PC-3 (cell line): ENCODE measurements around the gene ZNF101. TPM values are rescaled to one million over a fixed set of nuclear protein-coding genes. Genes with fewer than 3 reads are reported as not detected.

Experiments
- ATAC-seq: fragments of 200-7000 bp; cut with Tn5 transposase; 2 replicates; pipeline ENCODE4 v1.9.1; 2020; ENCODE audit warnings: mild to moderate bottlenecking, moderate library complexity
- Bru-seq: library from RNA; stranded (reverse); fragments of 400-500 nt; gene quantifications from one replicate; lab custom pipeline; 2021; lab: Mats Ljungman, UMichigan
- BruChase-seq, 2 experiments: library from RNA; stranded (reverse); fragments of 400-500 nt; gene quantifications; one replicate each; lab custom pipeline; 2021; lab: Mats Ljungman, UMichigan
- BruUV-seq: library from RNA; stranded (reverse); fragments of 400-500 nt; replicated peaks from 2 replicates; lab custom pipeline; 2021; lab: Mats Ljungman, UMichigan
- CTCF ChIA-PET: fragments of 300-600 bp; sonication (Branson Sonifier 250); formaldehyde crosslinking; loops from one replicate; lab custom pipeline; 2022; ENCODE audit warnings: antibody characterized with exemption; lab: Charles Lee
- POLR2A ChIA-PET: fragments of 300-600 bp; sonication (Branson Sonifier 250); formaldehyde crosslinking; loops from one replicate; lab custom pipeline; 2022; ENCODE audit warnings: antibody characterized with exemption; ENCODE audit not compliant: unreplicated experiment; lab: Charles Lee
- DNase-seq: peaks from one replicate; pipeline ENCODE4 v3.0.0-alpha.2; 2015
- H2AFZ ChIP-seq: fragments of 300-600 bp; sonication (generic); 2 replicates; pipeline ENCODE4 v1.6.0; 2016; ENCODE audit warnings: antibody characterized with exemption, low read length
- H3F3A ChIP-seq: fragments of 300-600 bp; sonication (generic); one replicate; pipeline ENCODE4 v1.6.0; 2017; ENCODE audit warnings: antibody characterized with exemption, low read length, control low read depth, mild to moderate bottlenecking; ENCODE audit not compliant: unreplicated experiment
- H3K27ac ChIP-seq: fragments of 300-600 bp; sonication (generic); 2 replicates; pipeline ENCODE4 v1.5.1; 2016; ENCODE audit warnings: mild to moderate bottlenecking, low read length
- H3K27me3 ChIP-seq: fragments of 300-600 bp; sonication (generic); 2 replicates; pipeline ENCODE4 v1.6.1; 2016; ENCODE audit warnings: low read length, mixed read lengths
- H3K36me3 ChIP-seq: fragments of 300-600 bp; sonication (generic); 2 replicates; pipeline ENCODE4 v1.6.1; 2016; ENCODE audit warnings: low read depth, mixed run types, low read length, mixed read lengths
- H3K4me1 ChIP-seq: fragments of 300-600 bp; sonication (generic); 2 replicates; pipeline ENCODE4 v1.5.1; 2016; ENCODE audit warnings: low read length; ENCODE audit not compliant: insufficient read depth
- H3K4me2 ChIP-seq: fragments of 300-600 bp; sonication (generic); 2 replicates; pipeline ENCODE4 v1.6.0; 2016; ENCODE audit warnings: low read length
- H3K4me3 ChIP-seq: fragments of 300-600 bp; sonication (generic); 2 replicates; pipeline ENCODE4 v1.5.1; 2016; ENCODE audit warnings: mild to moderate bottlenecking, low read length, mixed read lengths
- H3K79me2 ChIP-seq: fragments of 300-600 bp; sonication (generic); 2 replicates; pipeline ENCODE4 v1.6.1; 2017; ENCODE audit warnings: low read length, mixed read lengths
- H3K9ac ChIP-seq: fragments of 300-600 bp; sonication (generic); 2 replicates; pipeline ENCODE4 v1.6.0; 2016; ENCODE audit warnings: mild to moderate bottlenecking, low read length
- H3K9me2 ChIP-seq: fragments of 300-600 bp; sonication (generic); replicated peaks from 2 replicates; pipeline ENCODE4 v1.6.1; 2016; ENCODE audit warnings: mixed run types, low read length, mixed read lengths
- H3K9me3 ChIP-seq: fragments of 300-600 bp; sonication (generic); 2 replicates; pipeline ENCODE4 v1.6.1; 2016; ENCODE audit warnings: low read length, mixed read lengths
- H4K20me1 ChIP-seq: fragments of 300-600 bp; sonication (generic); 2 replicates; pipeline ENCODE4 v1.6.1; 2016; ENCODE audit warnings: low read length, mixed read lengths
- EZH2 ChIP-seq: fragments of 300-600 bp; sonication (generic); IDR thresholded peaks from one replicate; pipeline ENCODE4 v1.6.1; 2017; ENCODE audit warnings: antibody characterized with exemption, mild to moderate bottlenecking, low read length; ENCODE audit not compliant: unreplicated experiment
- EZH2phosphoT487 ChIP-seq: fragments of 300-600 bp; sonication (generic); IDR thresholded peaks from 2 replicates; pipeline ENCODE4 v1.6.1; 2018; ENCODE audit warnings: mild to moderate bottlenecking, antibody characterized with exemption, low read length, borderline replicate concordance
- intact Hi-C: fragments of 100-400 bp; cut with micrococcal nuclease; formaldehyde crosslinking; loops from 2 replicates; pipeline ENCODE4 v1.9.0; 2023
- long read RNA-seq: library from polyadenylated mRNA; unstranded; transcript quantifications from one replicate; pipeline ENCODE4 v2.0.0, GENCODE V29; 2021; ENCODE audit not compliant: unreplicated experiment
- total RNA-seq: library from RNA; depleted of rRNA; stranded (reverse); fragments of >200 nt; gene quantifications from 2 replicates; pipeline ENCODE4 v1.2.3, GENCODE V29; 2014; rRNA removed
- TF ChIP-seq, protein P1 (sequence below): fragments of 300-600 bp; sonication (generic); conservative IDR thresholded peaks from 2 replicates; pipeline ENCODE4 v1.5.1; 2017; ENCODE audit warnings: antibody characterized with exemption, low read depth, mild to moderate bottlenecking, low read length

Gene ZNF101
- total RNA-seq (11.0 and 11.3 TPM in 2 replicates), Bru-seq, nascent RNA (percentile 58 among the genes with signal in this experiment), BruChase-seq, experiment 1, labeled RNA remaining after a 6-hour chase (percentile 74 among the genes with signal in this experiment), BruChase-seq, experiment 2, labeled RNA remaining after a 2-hour chase (percentile 69 among the genes with signal in this experiment)
- long read RNA-seq, partial matches to known transcripts: 0 of 2 reads
- long read RNA-seq, other reads (novel, unspliced or antisense): 2 of 2 reads

GRCh38 chr19:19668230-19669012, at the start of gene ZNF101:
Gene ZNF101, plus strand, starts transcription at chr19:19668839. Its CDS starts 125 bp downstream, at chr19:19668964.
- peak within 1 kb of the TSS; percentile 96 for H2AFZ ChIP-seq
- CTCF ChIA-PET: no interaction called here

GRCh38 chr19:19619181-19619848, 49.3 kb upstream of the ZNF101 start:
- H3K9ac ChIP-seq: no peak overlapping the region
- H4K20me1 ChIP-seq: no peaks in the 10 kb centered on the region
- H3K27ac ChIP-seq: no peak overlapping the region
- peak overlapping the region; percentile 94 for H3K4me2 ChIP-seq
- peaks cover 21% of the 10 kb centered on the region for H3K79me2 ChIP-seq
- no peaks in the 10 kb centered on the region for H3K9me3 ChIP-seq
- H3K36me3 ChIP-seq: no peaks in the 10 kb centered on the region; the same call in 1 of the 2 replicates
- DNase-seq (no peak), ATAC-seq (no peak)
- intact Hi-C loops: no loop called here
- no peaks in the 10 kb centered on the region for H3K27me3 ChIP-seq
- no peaks in the 10 kb centered on the region for H3F3A ChIP-seq
- CTCF ChIA-PET: no interaction called here
- peaks cover 35% of the 10 kb centered on the region for H3K4me1 ChIP-seq
- H3K9me2 ChIP-seq: no peaks in the 10 kb centered on the region
- TF ChIP-seq, protein P1, sequence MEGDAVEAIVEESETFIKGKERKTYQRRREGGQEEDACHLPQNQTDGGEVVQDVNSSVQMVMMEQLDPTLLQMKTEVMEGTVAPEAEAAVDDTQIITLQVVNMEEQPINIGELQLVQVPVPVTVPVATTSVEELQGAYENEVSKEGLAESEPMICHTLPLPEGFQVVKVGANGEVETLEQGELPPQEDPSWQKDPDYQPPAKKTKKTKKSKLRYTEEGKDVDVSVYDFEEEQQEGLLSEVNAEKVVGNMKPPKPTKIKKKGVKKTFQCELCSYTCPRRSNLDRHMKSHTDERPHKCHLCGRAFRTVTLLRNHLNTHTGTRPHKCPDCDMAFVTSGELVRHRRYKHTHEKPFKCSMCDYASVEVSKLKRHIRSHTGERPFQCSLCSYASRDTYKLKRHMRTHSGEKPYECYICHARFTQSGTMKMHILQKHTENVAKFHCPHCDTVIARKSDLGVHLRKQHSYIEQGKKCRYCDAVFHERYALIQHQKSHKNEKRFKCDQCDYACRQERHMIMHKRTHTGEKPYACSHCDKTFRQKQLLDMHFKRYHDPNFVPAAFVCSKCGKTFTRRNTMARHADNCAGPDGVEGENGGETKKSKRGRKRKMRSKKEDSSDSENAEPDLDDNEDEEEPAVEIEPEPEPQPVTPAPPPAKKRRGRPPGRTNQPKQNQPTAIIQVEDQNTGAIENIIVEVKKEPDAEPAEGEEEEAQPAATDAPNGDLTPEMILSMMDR: no peak
- TF ChIP-seq EZH2 (no peak), EZH2phosphoT487 (no peak)
- POLR2A ChIA-PET: no interaction called here
- peak overlapping the region; percentile 62; the same call in 1 of the 2 replicates for H3K4me3 ChIP-seq
- 0 out of 2 replicates have a peak overlapping the region, but pooled peaks have one; percentile 48 for H2AFZ ChIP-seq
- BruUV-seq: no TSS peak

More at GRCh38 chr19:19668230-19669012, at the start of gene ZNF101:
- H3K9ac ChIP-seq: peak within 1 kb of the TSS; percentile 89
- BruUV-seq: no TSS peak
- peaks cover 9% of the 10 kb centered on the region for H3K4me1 ChIP-seq
- no peaks in the 10 kb centered on the region for H3K9me2 ChIP-seq
- H3K4me3 ChIP-seq: peak within 1 kb of the TSS; percentile 86
- H3K79me2 ChIP-seq: peaks cover 19% of the 10 kb centered on the region
- DNase-seq (peak; percentile 95), ATAC-seq (peak; percentile 76)
- no peaks in the 10 kb centered on the region for H4K20me1 ChIP-seq
- peak within 1 kb of the TSS; percentile 41 for H3K27ac ChIP-seq
- peaks cover 13% of the 10 kb centered on the region for H3K36me3 ChIP-seq
- POLR2A ChIA-PET: no interaction called here
- peak within 1 kb of the TSS; percentile 85 for H3K4me2 ChIP-seq
- TF ChIP-seq EZH2phosphoT487 (no peak), EZH2 (no peak)
- TF ChIP-seq, protein P1: no peak
- intact Hi-C loops: loop anchor here (1.0 kb wide), 1 partner anchor 108 kb away; no protein-coding TSS in a partner anchor
- no peaks in the 10 kb centered on the region for H3F3A ChIP-seq
- H3K9me3 ChIP-seq: no peaks in the 10 kb centered on the region
- H3K27me3 ChIP-seq: no peaks in the 10 kb centered on the region
